Type B pancreatic cell (in vitro differentiated cells): ENCODE results near the gene CD72. TPM values are rescaled to one million over a fixed set of nuclear protein-coding genes. Genes with fewer than 3 reads are reported as not detected.

ENCODE experiments used
- DNase-seq: peaks from one replicate; pipeline ENCODE4 v3.0.0; 2021; ENCODE audit warnings: mixed read lengths; ENCODE audit not compliant: unreplicated experiment; ENCODE audit errors: extremely low spot score
- H3K27ac Mint-ChIP-seq: 2 replicates; pipeline ENCODE4 v1.8.0; 2021; ENCODE audit warnings: mild to moderate bottlenecking, mixed read lengths
- H3K27me3 Mint-ChIP-seq: 2 replicates; pipeline ENCODE4 v1.8.0; 2021; ENCODE audit warnings: mixed read lengths
- H3K36me3 Mint-ChIP-seq: 2 replicates; pipeline ENCODE4 v1.8.0; 2021; ENCODE audit warnings: mixed read lengths
- H3K4me1 Mint-ChIP-seq: one replicate; pipeline ENCODE4 v1.8.0; 2021; ENCODE audit warnings: mixed read lengths; ENCODE audit not compliant: unreplicated experiment
- H3K4me3 Mint-ChIP-seq: 2 replicates; pipeline ENCODE4 v1.8.0; 2021; ENCODE audit warnings: mild to moderate bottlenecking, mixed read lengths
- H3K9me3 Mint-ChIP-seq: 2 replicates; pipeline ENCODE4 v1.8.0; 2021; ENCODE audit warnings: mixed read lengths
- microRNA-seq: library from miRNA; unstranded; fragments of <30 nt; microRNA quantifications from one replicate; pipeline ENCODE4, GENCODE V29; 2020
- total RNA-seq: library from RNA; stranded (reverse); gene quantifications from 2 replicates; pipeline ENCODE4 v1.2.1, GENCODE V29; 2021; ENCODE audit warnings: low replicate concordance
- TF ChIP-seq, protein P1 (sequence below): fragments of 200-600 bp; sonication (generic); conservative IDR thresholded peaks from 2 replicates; pipeline ENCODE4 v1.5.0; 2021; ENCODE audit warnings: antibody characterized with exemption, mild to moderate bottlenecking

Gene CD72
- total RNA-seq, 1 donor from 2014 or later, result 2.8 TPM

DNA sequence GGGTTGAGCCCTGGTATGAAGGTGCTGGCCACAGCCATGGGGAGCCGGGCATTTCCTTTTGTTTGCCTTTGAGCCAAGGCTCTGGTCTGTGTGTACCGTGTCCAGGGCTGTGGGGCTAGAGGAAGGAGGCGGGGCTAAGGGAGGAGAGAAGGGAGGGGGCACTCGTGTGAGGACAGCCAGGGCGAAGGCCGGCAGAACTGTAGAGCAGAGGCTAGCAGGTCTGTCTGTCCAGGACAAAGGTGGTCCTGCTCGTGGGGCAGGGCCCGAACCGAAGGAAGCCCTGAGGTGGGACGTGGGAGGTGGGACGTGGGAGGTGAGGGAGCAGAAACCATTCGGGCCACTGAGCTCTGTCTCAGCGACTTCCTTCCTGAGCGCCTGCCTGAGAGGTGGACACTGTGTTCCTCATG is 54.4 kb downstream of the CD72 start:
- Mint-ChIP-seq H3K4me1 (peaks cover 12% of the 10 kb centered on the region), H3K36me3 (no peaks in the 10 kb centered on the region), H3K27ac (peak overlapping the region; percentile 57), H3K4me3 (no peak overlapping the region), H3K27me3 (peaks cover 2% of the 10 kb centered on the region), H3K9me3 (no peaks in the 10 kb centered on the region)
- DNase-seq, result no peak
- TF ChIP-seq, protein P1, sequence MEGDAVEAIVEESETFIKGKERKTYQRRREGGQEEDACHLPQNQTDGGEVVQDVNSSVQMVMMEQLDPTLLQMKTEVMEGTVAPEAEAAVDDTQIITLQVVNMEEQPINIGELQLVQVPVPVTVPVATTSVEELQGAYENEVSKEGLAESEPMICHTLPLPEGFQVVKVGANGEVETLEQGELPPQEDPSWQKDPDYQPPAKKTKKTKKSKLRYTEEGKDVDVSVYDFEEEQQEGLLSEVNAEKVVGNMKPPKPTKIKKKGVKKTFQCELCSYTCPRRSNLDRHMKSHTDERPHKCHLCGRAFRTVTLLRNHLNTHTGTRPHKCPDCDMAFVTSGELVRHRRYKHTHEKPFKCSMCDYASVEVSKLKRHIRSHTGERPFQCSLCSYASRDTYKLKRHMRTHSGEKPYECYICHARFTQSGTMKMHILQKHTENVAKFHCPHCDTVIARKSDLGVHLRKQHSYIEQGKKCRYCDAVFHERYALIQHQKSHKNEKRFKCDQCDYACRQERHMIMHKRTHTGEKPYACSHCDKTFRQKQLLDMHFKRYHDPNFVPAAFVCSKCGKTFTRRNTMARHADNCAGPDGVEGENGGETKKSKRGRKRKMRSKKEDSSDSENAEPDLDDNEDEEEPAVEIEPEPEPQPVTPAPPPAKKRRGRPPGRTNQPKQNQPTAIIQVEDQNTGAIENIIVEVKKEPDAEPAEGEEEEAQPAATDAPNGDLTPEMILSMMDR, result no peak

DNA sequence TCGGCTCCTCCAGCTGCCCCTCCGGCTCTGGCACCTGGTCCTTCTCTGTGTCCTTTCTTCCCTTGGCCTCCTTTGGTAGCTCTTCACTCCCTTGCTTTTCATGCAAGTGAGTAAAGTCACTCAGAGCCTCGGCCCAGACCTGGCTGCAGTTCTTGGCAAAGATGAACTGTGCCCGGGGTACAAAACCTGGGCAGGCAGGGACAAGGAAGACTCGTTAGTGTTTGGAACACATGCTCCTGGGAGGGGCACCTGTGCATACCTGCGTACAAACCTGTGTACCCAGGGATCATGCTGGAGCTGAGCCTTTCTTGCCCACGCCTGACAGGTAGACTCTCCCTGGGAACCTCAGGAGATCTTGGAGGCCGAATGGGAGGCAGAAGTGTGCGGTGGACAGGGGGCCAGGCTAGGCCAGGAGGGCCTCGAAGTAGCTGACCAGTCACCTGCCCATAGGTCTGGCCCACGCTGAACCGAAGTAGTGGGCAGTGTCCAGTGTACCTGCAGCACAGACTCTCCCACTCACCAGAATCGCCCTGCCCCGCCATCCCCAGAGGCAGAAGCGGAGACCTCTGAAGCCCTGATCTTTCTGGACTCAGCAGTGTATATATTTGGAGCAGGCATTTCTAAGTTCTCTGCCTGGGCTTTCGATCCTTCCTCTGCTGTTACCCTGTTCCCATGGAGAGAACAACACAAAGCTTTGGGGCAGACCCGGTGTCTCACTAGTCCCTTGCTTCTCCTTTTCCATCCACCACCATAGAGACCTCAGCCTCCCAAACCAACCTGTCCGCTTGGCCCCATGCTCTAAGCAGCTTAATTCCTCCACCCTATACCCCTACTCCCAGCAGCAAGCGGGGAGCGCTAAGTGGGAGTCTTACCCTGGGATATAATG is 55.1 kb downstream of the CD72 start:
- Mint-ChIP-seq H3K36me3 (no peaks in the 10 kb centered on the region), H3K27ac (peak overlapping the region; percentile 57), H3K4me3 (no peak overlapping the region), H3K4me1 (peaks cover 12% of the 10 kb centered on the region), H3K9me3 (no peaks in the 10 kb centered on the region), H3K27me3 (peaks cover 2% of the 10 kb centered on the region)
- DNase-seq, result no peak
- TF ChIP-seq, protein P1, result no peak

DNA sequence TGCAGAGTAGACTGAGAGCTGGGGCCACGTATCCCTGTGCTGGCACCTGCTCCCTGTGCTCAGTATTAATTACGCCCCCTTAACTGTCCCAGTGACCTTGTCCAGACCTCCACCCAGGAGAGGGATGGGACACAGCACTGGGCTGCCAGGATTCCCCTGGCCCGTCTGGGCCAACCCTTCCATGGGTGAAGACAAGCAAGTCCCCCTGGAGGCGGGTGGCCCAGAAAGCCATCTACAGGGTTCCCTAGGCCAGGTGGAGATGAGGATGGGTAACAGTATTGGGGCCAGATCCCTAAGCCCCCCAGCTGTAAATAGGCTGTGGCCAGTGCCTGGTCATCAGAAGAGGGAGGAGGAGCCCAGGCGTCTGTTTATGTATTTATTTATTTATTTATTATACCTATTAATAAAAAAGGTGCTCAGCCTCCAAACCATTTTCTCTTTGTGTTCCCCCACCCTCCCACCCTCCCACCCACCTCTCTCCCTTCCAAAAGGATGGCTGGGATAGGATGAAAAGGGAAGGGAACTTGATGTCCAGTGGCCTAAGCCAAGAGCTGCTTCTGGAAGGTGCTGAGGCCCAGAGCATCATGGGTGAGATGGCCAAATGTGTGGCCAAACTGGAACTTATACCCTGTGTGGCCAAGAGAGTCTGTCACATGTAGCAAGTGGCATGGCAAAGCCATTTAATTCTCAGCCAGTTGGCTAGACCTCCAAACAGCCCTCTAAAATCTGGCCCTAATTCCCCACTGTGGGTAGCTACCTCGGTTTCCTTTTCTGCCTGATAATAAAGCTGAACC is 56.5 kb downstream of the CD72 start:
- DNase-seq, result no peak
- Mint-ChIP-seq H3K4me3 (no peak overlapping the region), H3K27ac (no peak overlapping the region), H3K36me3 (peaks cover 5% of the 10 kb centered on the region), H3K9me3 (no peaks in the 10 kb centered on the region), H3K27me3 (peaks cover 2% of the 10 kb centered on the region), H3K4me1 (peaks cover 12% of the 10 kb centered on the region)
- TF ChIP-seq, protein P1, result no peak

DNA sequence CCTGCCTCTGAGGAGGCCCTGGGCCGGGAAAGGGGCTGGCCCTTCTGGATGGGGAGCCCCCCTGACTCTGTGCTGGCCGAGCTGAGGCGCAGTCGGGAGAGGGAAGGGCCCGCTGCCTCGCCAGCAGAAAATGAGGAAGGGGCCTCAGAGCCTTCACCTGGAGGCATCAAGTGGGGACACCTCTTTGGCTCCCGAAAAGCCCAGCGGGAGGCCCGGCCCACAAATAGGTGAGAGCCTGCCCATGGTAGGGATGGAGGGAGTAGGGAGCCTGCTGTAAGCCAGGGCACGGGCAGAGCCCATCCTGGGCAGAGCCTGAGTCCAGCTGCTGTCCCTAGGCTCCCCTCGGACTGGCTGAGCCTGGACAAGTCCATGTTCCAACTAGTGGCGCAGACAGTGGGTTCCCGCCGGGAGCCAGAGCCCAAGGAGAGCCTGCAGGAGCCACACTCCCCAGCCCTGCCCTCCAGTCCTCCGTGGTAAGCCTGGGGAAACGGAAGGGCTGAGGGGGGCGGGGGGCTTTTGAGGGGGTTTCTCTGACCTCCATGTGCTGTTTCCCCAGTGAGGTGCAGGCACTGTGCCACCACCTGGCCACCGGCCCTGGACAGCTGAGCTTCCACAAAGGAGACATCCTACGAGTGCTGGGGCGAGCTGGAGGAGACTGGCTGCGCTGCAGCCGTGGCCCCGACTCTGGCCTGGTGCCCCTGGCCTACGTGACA is 57.4 kb downstream of the CD72 start:
- no peaks in the 10 kb centered on the region for H3K9me3 Mint-ChIP-seq

More for the DNA sequence above, 57.4 kb downstream of the CD72 start:
- H3K4me3 Mint-ChIP-seq, result no peak overlapping the region
- TF ChIP-seq, protein P1, result no peak
- H3K36me3 Mint-ChIP-seq, result peaks cover 5% of the 10 kb centered on the region
- DNase-seq, result no peak
- H3K4me1 Mint-ChIP-seq, result peaks cover 12% of the 10 kb centered on the region
- H3K27ac Mint-ChIP-seq, result no peak overlapping the region
- peaks cover 2% of the 10 kb centered on the region for H3K27me3 Mint-ChIP-seq

Small RNAs within 50 kb of the gene (microRNA-seq; reads per million reads assigned to microRNA genes)
- 1.9 reads per million for gene MIR4667

Other genes starting within 250 kb of the CD72 start
- gene RUSC2, start 128.3 kb downstream of the CD72 start, total RNA-seq, result 6.3 and 22.1 TPM in 2 replicates
- 30.6 and 42.4 TPM in 2 replicates for gene TESK1, start 13.2 kb downstream of the CD72 start, total RNA-seq
- not detected in 2 replicates for gene SIT1, start 32.5 kb upstream of the CD72 start, total RNA-seq
- gene RMRP, start 39.6 kb upstream of the CD72 start, total RNA-seq, result 16,039 and 18,328 TPM in 2 replicates
- gene CCDC107, start 39.9 kb upstream of the CD72 start, total RNA-seq, result 15.6 and 17.2 TPM in 2 replicates
- gene ARHGEF39, start 46.8 kb upstream of the CD72 start, total RNA-seq, result 7.1 and 14.2 TPM in 2 replicates
- 1.5 TPM in 1 of 2 replicates, not detected in the other for gene CA9, start 55.5 kb upstream of the CD72 start, total RNA-seq
- 17.7 and 241 TPM in 2 replicates for gene TPM2, start 71.5 kb upstream of the CD72 start, total RNA-seq
- gene TLN1, start 113.8 kb upstream of the CD72 start, total RNA-seq, result 136 and 164 TPM in 2 replicates
- gene CREB3, start 114.3 kb upstream of the CD72 start, total RNA-seq, result 29.1 and 36.4 TPM in 2 replicates
- gene GBA2, start 130.8 kb upstream of the CD72 start, total RNA-seq, result 100 and 103 TPM in 2 replicates
- 35.0 and 35.7 TPM in 2 replicates for gene RGP1, start 130.9 kb upstream of the CD72 start, total RNA-seq
- gene MSMP, start 135.9 kb upstream of the CD72 start, total RNA-seq, result not detected in 2 replicates
- gene NPR2, start 173.2 kb upstream of the CD72 start, total RNA-seq, result 4.2 and 23.3 TPM in 2 replicates
- 0.71 and 14.2 TPM in 2 replicates for gene SPAG8, start 193.8 kb upstream of the CD72 start, total RNA-seq
- gene HINT2, start 196.6 kb upstream of the CD72 start, total RNA-seq, result 41.7 and 51.1 TPM in 2 replicates
- gene FAM221B, start 210.3 kb upstream of the CD72 start, total RNA-seq, result 1.1 TPM in 1 of 2 replicates, not detected in the other
- 13.8 and 27.2 TPM in 2 replicates for gene TMEM8B, start 210.8 kb upstream of the CD72 start, total RNA-seq